Natural killer cell (primary cell): Measurements from ENCODE around the gene ZNRD2. TPM values are rescaled to one million over a fixed set of nuclear protein-coding genes. Genes with fewer than 3 reads are reported as not detected.
A peak's percentile ranks its signal among the peaks of the same experiment; 100 is the strongest.

Experiments
- ATAC-seq, 3 donors: fragments of 150-1000 bp in 2 of 3; fragments of 200-7000 bp in 1 of 3; cut with Tn5 transposase; 1 replicate in 1 of 3; 2 replicates in 2 of 3; pipeline ENCODE4 v1.10.0; 2021; ENCODE audit warnings: mild to moderate bottlenecking in 2 of 3, moderate library complexity in 2 of 3
- DNase-seq, 2 donors: peaks; one replicate each; pipeline versions ENCODE4 v3.0.0 to v3.0.0-alpha.2; 2013 to 2021; ENCODE audit warnings: mixed read lengths in 1 of 2
- H3K27ac ChIP-seq: one replicate; pipeline ENCODE4 v1.5.1; 2013; ENCODE audit warnings: mild to moderate bottlenecking, low read length
- H3K27me3 ChIP-seq: one replicate; pipeline ENCODE4 v1.6.1; 2013; ENCODE audit warnings: low read length; ENCODE audit not compliant: control insufficient read depth, insufficient read depth
- H3K36me3 ChIP-seq: one replicate; pipeline ENCODE4 v1.6.1; 2013; ENCODE audit warnings: low read length; ENCODE audit not compliant: control insufficient read depth, insufficient read depth
- H3K4me1 ChIP-seq: one replicate; pipeline ENCODE4 v1.6.1; 2013; ENCODE audit warnings: low read length; ENCODE audit not compliant: control insufficient read depth, insufficient read depth
- H3K4me3 ChIP-seq: one replicate; pipeline ENCODE4 v1.5.1; 2013; ENCODE audit warnings: low read length
- H3K9me3 ChIP-seq: one replicate; pipeline ENCODE4 v1.6.1; 2013; ENCODE audit warnings: low read length; ENCODE audit not compliant: control insufficient read depth, insufficient read depth
- H3K27ac Mint-ChIP-seq, 2 donors: one replicate each; pipeline ENCODE4 v1.8.0; 2022; ENCODE audit warnings: mild to moderate bottlenecking in 2 of 2, mixed read lengths in 2 of 2, moderate library complexity in 1 of 2
- H3K27me3 Mint-ChIP-seq, 2 donors: one replicate each; pipeline ENCODE4 v1.8.0; 2022; ENCODE audit warnings: low read depth in 2 of 2, mixed read lengths in 2 of 2
- H3K36me3 Mint-ChIP-seq: one replicate; pipeline ENCODE4 v1.8.0; 2022; ENCODE audit warnings: mixed read lengths
- H3K4me1 Mint-ChIP-seq, 2 donors: one replicate each; pipeline ENCODE4 v1.8.0; 2022; ENCODE audit warnings: mixed read lengths in 2 of 2
- H3K4me3 Mint-ChIP-seq: one replicate; pipeline ENCODE4 v1.8.0; 2022; ENCODE audit warnings: mild to moderate bottlenecking, moderate library complexity, mixed read lengths
- H3K9me3 Mint-ChIP-seq, 2 donors: one replicate each; pipeline ENCODE4 v1.8.0; 2022; ENCODE audit warnings: mixed read lengths in 2 of 2
- WGBS: methylation state at CpG from one replicate; pipeline ENCODE4 v1.1.7; 2013; ENCODE audit warnings: missing lambda C conversion rate; ENCODE audit not compliant: insufficient coverage; 5-methylcytosine and 5-hydroxymethylcytosine counted together
- intact Hi-C: fragments of 100-400 bp; cut with micrococcal nuclease; formaldehyde crosslinking; loops from one replicate; pipeline ENCODE4 v1.14.2; 2022
- total RNA-seq, 4 donors: library from RNA; stranded (reverse); fragments of 120-200 nt in 1 of 4; gene quantifications; one replicate each; pipeline versions ENCODE4 v1.2.3 to v1.2.4, GENCODE V29; 2013 to 2022
- TF ChIP-seq, protein P1 (sequence below): fragments of 200-600 bp; IDR thresholded peaks from one replicate; pipeline ENCODE4 v1.8.0; 2022; ENCODE audit warnings: antibody characterized with exemption

ZNRD2 gene
- total RNA-seq, 3 donors from 2014 or later (not counting 1 experiment from before 2014, with no cell fraction given): 40.9 to 64.1 (median 60.0) TPM

DNA sequence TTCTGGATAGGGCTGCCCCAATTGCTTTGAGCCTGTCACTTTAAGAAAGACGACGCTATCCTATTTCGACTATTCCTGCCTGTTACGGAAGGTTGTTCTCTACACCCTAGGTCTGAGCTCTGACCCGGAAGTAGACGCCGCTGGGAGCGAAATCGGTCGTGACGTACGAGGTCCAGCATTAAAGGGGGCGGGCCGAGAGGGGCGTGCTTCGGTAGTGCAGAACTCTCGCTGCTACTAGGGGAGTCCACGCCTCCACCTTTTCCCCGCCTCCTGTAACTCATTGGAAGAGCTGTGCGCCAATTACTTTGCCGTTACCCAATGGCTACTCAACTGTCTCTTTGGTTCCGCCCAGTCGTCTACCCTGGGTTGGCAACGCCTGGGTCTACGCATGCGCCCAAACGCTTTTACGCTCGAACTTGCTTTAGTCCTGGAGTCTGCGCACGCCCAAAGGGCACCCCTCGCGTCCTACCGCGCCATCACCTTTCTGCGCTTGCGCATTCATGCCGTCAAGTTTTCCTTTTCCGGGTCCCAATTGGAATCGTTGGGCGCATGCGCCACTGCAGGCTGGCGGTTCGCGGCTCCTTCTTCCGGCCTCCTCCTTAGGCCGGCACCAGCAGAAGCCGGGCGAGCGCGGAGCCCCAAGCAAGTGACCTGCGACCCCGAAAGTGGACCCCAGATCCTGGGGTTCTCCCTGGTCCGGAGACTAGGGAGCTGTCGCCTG is 45.1 kb downstream of the ZNRD2 start, which contains the start of gene PCNX3:
Gene PCNX3 (plus strand): TSS at position 548 of the 721 bp plus-strand sequence. CDS start 536 bp downstream, outside the sequence.
- Mint-ChIP-seq H3K4me1 (peaks cover 32 to 52% of the 10 kb centered on the region in 2 donors), H3K36me3 (no peaks in the 10 kb centered on the region), H3K27me3 (no peaks in the 10 kb centered on the region), H3K27ac (peak within 1 kb of the TSS; percentile 96 to 97), H3K4me3 (peak within 1 kb of the TSS; percentile 98), H3K9me3 (no peaks in the 10 kb centered on the region)
- Histone ChIP-seq H3K4me1 (peaks cover 58% of the 10 kb centered on the region), H3K36me3 (peaks cover 33% of the 10 kb centered on the region), H3K4me3 (peak within 1 kb of the TSS; percentile 86), H3K9me3 (no peaks in the 10 kb centered on the region), H3K27me3 (no peaks in the 10 kb centered on the region), H3K27ac (peak within 1 kb of the TSS; percentile 97)
- DNase-seq: peak; percentile 99 to 100
- TF ChIP-seq, protein P1, sequence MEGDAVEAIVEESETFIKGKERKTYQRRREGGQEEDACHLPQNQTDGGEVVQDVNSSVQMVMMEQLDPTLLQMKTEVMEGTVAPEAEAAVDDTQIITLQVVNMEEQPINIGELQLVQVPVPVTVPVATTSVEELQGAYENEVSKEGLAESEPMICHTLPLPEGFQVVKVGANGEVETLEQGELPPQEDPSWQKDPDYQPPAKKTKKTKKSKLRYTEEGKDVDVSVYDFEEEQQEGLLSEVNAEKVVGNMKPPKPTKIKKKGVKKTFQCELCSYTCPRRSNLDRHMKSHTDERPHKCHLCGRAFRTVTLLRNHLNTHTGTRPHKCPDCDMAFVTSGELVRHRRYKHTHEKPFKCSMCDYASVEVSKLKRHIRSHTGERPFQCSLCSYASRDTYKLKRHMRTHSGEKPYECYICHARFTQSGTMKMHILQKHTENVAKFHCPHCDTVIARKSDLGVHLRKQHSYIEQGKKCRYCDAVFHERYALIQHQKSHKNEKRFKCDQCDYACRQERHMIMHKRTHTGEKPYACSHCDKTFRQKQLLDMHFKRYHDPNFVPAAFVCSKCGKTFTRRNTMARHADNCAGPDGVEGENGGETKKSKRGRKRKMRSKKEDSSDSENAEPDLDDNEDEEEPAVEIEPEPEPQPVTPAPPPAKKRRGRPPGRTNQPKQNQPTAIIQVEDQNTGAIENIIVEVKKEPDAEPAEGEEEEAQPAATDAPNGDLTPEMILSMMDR: no peak
- intact Hi-C loops: loop anchor here (1.0 to 5.0 kb wide), 6 partner anchors 37 to 243 kb away; partner anchors contain the start of genes CFL1 and ZNRD2
- ATAC-seq: peak; percentile 84 to 95 (median 85)
- WGBS: under 1% methylated on average over 55 of the region's 55 CpGs

DNA sequence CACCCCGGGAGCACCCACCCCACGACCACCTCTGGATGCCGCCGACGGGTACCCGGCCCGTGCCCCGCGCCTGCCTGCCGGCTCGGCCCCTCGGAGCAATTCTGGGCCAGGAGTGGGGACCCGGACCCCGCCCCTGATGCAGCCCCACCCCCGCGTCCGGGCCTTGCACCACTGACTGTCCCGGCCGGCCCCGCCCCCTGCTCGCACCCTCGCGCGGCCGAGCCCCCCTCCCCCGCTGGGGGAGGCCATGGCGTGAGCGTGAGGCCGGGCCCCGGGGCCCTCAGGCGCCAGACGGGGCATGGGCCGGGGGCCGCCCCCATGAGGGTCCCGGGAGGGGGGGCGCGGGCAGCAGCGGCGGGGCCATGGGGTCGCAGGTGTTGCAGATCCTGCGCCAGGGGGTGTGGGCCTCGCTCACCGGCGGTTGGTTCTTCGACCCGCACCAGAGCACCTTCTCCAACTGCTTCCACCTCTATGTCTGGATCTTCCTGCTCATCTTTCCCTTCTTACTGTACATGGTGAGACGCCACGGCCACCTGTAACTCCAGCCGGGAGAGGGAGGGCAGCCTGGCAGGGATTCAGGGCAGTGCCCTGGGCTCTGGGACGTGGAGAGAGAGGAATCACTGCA is 45.8 kb downstream of the ZNRD2 start:
- intact Hi-C loops: loop anchor here (1.0 to 5.0 kb wide), 6 partner anchors 36 to 242 kb away; partner anchors contain the start of genes CFL1 and ZNRD2
- H3K4me3 Mint-ChIP-seq: peak overlapping the region; percentile 98
- ATAC-seq (no peak), DNase-seq (peak in 1 of 2 donors; percentile 33)
- H3K27me3 Mint-ChIP-seq: no peaks in the 10 kb centered on the region
- H3K9me3 ChIP-seq: no peaks in the 10 kb centered on the region
- peaks cover 52% of the 10 kb centered on the region for H3K4me1 ChIP-seq
- peak overlapping the region; percentile 96 to 97 for H3K27ac Mint-ChIP-seq
- WGBS: under 1% methylated on average over 50 of the region's 50 CpGs
- H3K27ac ChIP-seq: peak overlapping the region; percentile 97
- H3K36me3 Mint-ChIP-seq: no peaks in the 10 kb centered on the region
- H3K4me3 ChIP-seq: peak overlapping the region; percentile 86
- TF ChIP-seq, protein P1: no peak
- H3K36me3 ChIP-seq: peaks cover 39% of the 10 kb centered on the region
- no peaks in the 10 kb centered on the region for H3K27me3 ChIP-seq
- H3K9me3 Mint-ChIP-seq: no peaks in the 10 kb centered on the region
- H3K4me1 Mint-ChIP-seq: peaks cover 26 to 46% of the 10 kb centered on the region in 2 donors

DNA sequence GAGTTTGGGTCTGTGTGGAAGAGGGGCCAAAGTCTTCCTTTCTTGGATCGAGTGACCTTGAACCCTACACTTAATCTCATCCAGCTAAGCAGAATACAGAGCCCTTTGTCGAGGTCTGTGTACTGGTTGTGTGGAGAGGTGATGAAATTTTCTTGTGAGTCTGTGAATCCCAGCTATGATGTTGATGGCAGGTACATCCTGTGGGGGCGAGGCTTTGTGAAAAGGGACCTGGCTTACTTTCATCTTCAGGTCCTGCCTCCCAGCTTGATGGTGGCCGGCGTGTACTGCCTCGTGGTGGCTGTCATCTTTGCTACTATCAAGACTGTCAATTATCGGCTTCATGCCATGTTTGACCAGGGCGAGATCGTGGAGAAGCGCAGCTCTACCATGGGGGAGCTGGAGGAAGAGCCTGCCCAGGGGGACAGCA is 46.3 kb downstream of the ZNRD2 start:
- Histone ChIP-seq H3K27me3 (no peaks in the 10 kb centered on the region), H3K27ac (no peak overlapping the region), H3K4me1 (peaks cover 46% of the 10 kb centered on the region), H3K36me3 (peaks cover 44% of the 10 kb centered on the region), H3K4me3 (peak overlapping the region; percentile 49), H3K9me3 (no peaks in the 10 kb centered on the region)
- Mint-ChIP-seq H3K9me3 (no peaks in the 10 kb centered on the region), H3K4me3 (peak overlapping the region; percentile 94), H3K27me3 (no peaks in the 10 kb centered on the region), H3K4me1 (peaks cover 26 to 41% of the 10 kb centered on the region in 2 donors), H3K36me3 (no peaks in the 10 kb centered on the region), H3K27ac (peak overlapping the region; percentile 90 to 97)
- ATAC-seq (no peak), DNase-seq (peak in 1 of 2 donors; percentile 47)
- WGBS: 63% methylated on average over 9 of the region's 10 CpGs
- TF ChIP-seq, protein P1: no peak
- intact Hi-C loops: loop anchor here (5.0 kb wide), 1 partner anchor 36 kb away; no protein-coding TSS in a partner anchor
